K562 (cell line): Measurements from ENCODE around the gene COL23A1. TPM values are rescaled to one million over a fixed set of nuclear protein-coding genes. Genes with fewer than 3 reads are reported as not detected.

Experiments
- ATAC-seq: fragments of 200-7000 bp; cut with Tn5 transposase; 3 replicates; pipeline ENCODE4 v1.9.1; 2020; ENCODE audit warnings: moderate library complexity
- BruUV-seq: library from RNA; stranded (reverse); fragments of 400-500 nt; replicated peaks from 2 replicates; lab custom pipeline; 2021; lab: Mats Ljungman, UMichigan
- CTCF ChIA-PET: fragments of 300-600 bp; formaldehyde crosslinking; extraction: SDS; loops from one replicate; lab custom pipeline; 2021; ENCODE audit warnings: low intra/inter-chr PET ratio; lab: Yijun Ruan, JAX
- POLR2A ChIA-PET: fragments of 300-600, 350-650 bp; sonication (Branson Sonifier 250); formaldehyde crosslinking; extraction: SDS; loops from one replicate; lab custom pipeline; 2021; ENCODE audit warnings: antibody characterized with exemption, inconsistent platforms; lab: Yijun Ruan, JAX
- DNase-seq, 4 experiments: peaks; one replicate each; pipeline versions ENCODE4 v3.0.0 to v3.0.0-alpha.2; 2011 to 2018; ENCODE audit warnings: low spot score in 3 of 4, mixed read lengths in 3 of 4; ENCODE audit errors: extremely low read depth in 1 of 4
- FAIRE-seq: peaks from 2 replicates; lab custom pipeline; 2011; peaks lifted over from hg19 to GRCh38; lab: Jason Lieb, UNC
- H2AFZ ChIP-seq: 2 replicates; pipeline ENCODE4 v1.6.0; 2011; ENCODE audit warnings: low read depth, low read length, control low read depth, inconsistent platforms
- H3K27ac ChIP-seq: fragments of 200-600 bp; 3 replicates; pipeline ENCODE4 v1.8.0; 2011; ENCODE audit warnings: low read depth, mild to moderate bottlenecking, control low read depth, inconsistent platforms, low read length, moderate library complexity, mixed read lengths; ENCODE audit errors: extremely low read depth
- H3K27me3 ChIP-seq, 2 experiments: fragments of 300-600 bp in 1 of 2; 2 replicates in 1 of 2; 3 replicates in 1 of 2; pipeline versions ENCODE4 v1.6.0 to v1.8.0; 2011; ENCODE audit warnings: inconsistent platforms in 2 of 2, low read length in 2 of 2, mild to moderate bottlenecking in 1 of 2, mixed read lengths in 1 of 2, moderate library complexity in 1 of 2; ENCODE audit not compliant: control insufficient read depth in 2 of 2, insufficient read depth in 2 of 2
- H3K36me3 ChIP-seq: fragments of 300-600 bp; 3 replicates; pipeline ENCODE4 v1.8.0; 2011; ENCODE audit warnings: mild to moderate bottlenecking, low read length, inconsistent platforms; ENCODE audit not compliant: control insufficient read depth, insufficient read depth
- H3K4me1 ChIP-seq, 2 experiments: fragments of 200-600 bp in 1 of 2; replicated peaks in 1 of 2; 2 replicates in 1 of 2; 3 replicates in 1 of 2; pipeline versions ENCODE4 v1.5.1 to v1.8.0; 2011; ENCODE audit warnings: inconsistent platforms in 2 of 2, low read length in 2 of 2, mild to moderate bottlenecking in 1 of 2, mixed read lengths in 1 of 2, moderate library complexity in 1 of 2; ENCODE audit not compliant: control insufficient read depth in 2 of 2, insufficient read depth in 2 of 2
- H3K4me2 ChIP-seq: 2 replicates; pipeline ENCODE4 v1.6.1; 2011; ENCODE audit warnings: low read length, control low read depth, inconsistent platforms, mixed read lengths; ENCODE audit not compliant: insufficient read depth
- H3K4me3 ChIP-seq: fragments of 200-600 bp; sonication (generic), shearing (Covaris generic); 2 replicates; pipeline ENCODE4 v1.5.1; 2016; ENCODE audit warnings: control low read depth, inconsistent platforms
- H3K79me2 ChIP-seq: fragments of 200-600 bp; 3 replicates; pipeline ENCODE4 v1.8.0; 2011; ENCODE audit warnings: low read length, inconsistent platforms; ENCODE audit not compliant: control insufficient read depth, insufficient read depth
- H3K9ac ChIP-seq, 2 experiments: 2 replicates each; pipeline versions ENCODE4 v1.6.0 to v1.6.1; 2011; ENCODE audit warnings: low read depth in 2 of 2, low read length in 2 of 2, control low read depth in 1 of 2, inconsistent platforms in 1 of 2, mild to moderate bottlenecking in 1 of 2, mixed read lengths in 1 of 2; ENCODE audit not compliant: insufficient read depth in 1 of 2
- H3K9me1 ChIP-seq: one replicate; pipeline ENCODE4 v1.6.0; 2011; ENCODE audit warnings: inconsistent platforms, mild to moderate bottlenecking, low read length, moderate library complexity; ENCODE audit not compliant: control insufficient read depth, insufficient read depth
- H3K9me3 ChIP-seq: replicated peaks from 2 replicates; pipeline ENCODE4 v1.5.1; 2011; ENCODE audit warnings: low read depth, low read length, inconsistent platforms; ENCODE audit not compliant: control insufficient read depth, insufficient read depth
- H4K20me1 ChIP-seq: replicated peaks from 2 replicates; pipeline ENCODE4 v1.6.1; 2011; ENCODE audit warnings: low read length, inconsistent platforms, mixed read lengths; ENCODE audit not compliant: control insufficient read depth, insufficient read depth
- ADNP ChIP-seq: fragments of 200-800 bp; sonication (Bioruptor generic); IDR thresholded peaks from 2 replicates; pipeline ENCODE4 v1.6.1; 2016; ENCODE audit warnings: missing genetic modification characterization, missing compliant biosample characterization
- BCOR ChIP-seq: fragments of 450-650 bp; IDR thresholded peaks from 2 replicates; pipeline ENCODE4 v1.6.1; 2016
- CBFA2T3 ChIP-seq: fragments of 450-650 bp; IDR thresholded peaks from 2 replicates; pipeline ENCODE4 v1.6.1; 2017
- CBX1 ChIP-seq: sonication (generic); IDR thresholded peaks from 2 replicates; pipeline ENCODE4 v1.6.1; 2016; ENCODE audit warnings: antibody characterized with exemption, low read depth, mild to moderate bottlenecking
- CHD4 ChIP-seq: fragments of 200-600 bp; sonication (generic); IDR thresholded peaks from 3 replicates; pipeline ENCODE4 v1.6.1; 2012; ENCODE audit warnings: low read depth, mild to moderate bottlenecking, mixed read lengths, low read length, inconsistent platforms; ENCODE audit not compliant: insufficient read depth, insufficient replicate concordance, poor library complexity, severe bottlenecking
- HDAC2 ChIP-seq: fragments of 450-650 bp; IDR thresholded peaks from 2 replicates; pipeline ENCODE4 v1.6.1; 2016; ENCODE audit warnings: mild to moderate bottlenecking
- ILF3 ChIP-seq: fragments of 450-650 bp; IDR thresholded peaks from 2 replicates; pipeline ENCODE4 v1.6.1; 2018; ENCODE audit warnings: antibody characterized with exemption, mild to moderate bottlenecking, moderate library complexity, borderline replicate concordance
- KDM1A ChIP-seq, 2 experiments: fragments of 450-650 bp; IDR thresholded peaks; 2 replicates each; pipeline ENCODE4 v1.6.1; 2016; ENCODE audit warnings: mild to moderate bottlenecking in 2 of 2
- MBD2 ChIP-seq: sonication (generic); IDR thresholded peaks from 2 replicates; pipeline ENCODE4 v1.6.1; 2016; ENCODE audit warnings: low read depth, borderline replicate concordance
- PTBP1 ChIP-seq: fragments of 200-400 bp; formaldehyde crosslinking; IDR thresholded peaks from 2 replicates; pipeline ENCODE4 v1.6.1; 2017; ENCODE audit warnings: low read depth, low read length
- RBM25 ChIP-seq: fragments of 200-400 bp; formaldehyde crosslinking; IDR thresholded peaks from 2 replicates; pipeline ENCODE4 v1.6.1; 2018; ENCODE audit warnings: low read length, low read depth, moderate library complexity; ENCODE audit not compliant: severe bottlenecking
- RCOR1 ChIP-seq, 2 experiments: IDR thresholded peaks; 2 replicates each; pipeline ENCODE4 v1.6.1; 2012; ENCODE audit warnings: low read depth in 2 of 2, low read length in 2 of 2, borderline replicate concordance in 1 of 2, improper control_type of control experiment in 1 of 2
- SMARCA5 ChIP-seq: fragments of 450-650 bp; IDR thresholded peaks from 2 replicates; pipeline ENCODE4 v1.6.1; 2016
- SP1 ChIP-seq: sonication (generic); formaldehyde crosslinking; IDR thresholded peaks from 2 replicates; pipeline ENCODE4 v1.8.1; 2022; ENCODE audit warnings: mild to moderate bottlenecking, missing genetic modification reagents
- ZBTB1 ChIP-seq: sonication (generic); formaldehyde crosslinking; IDR thresholded peaks from 2 replicates; pipeline ENCODE4 v1.8.1; 2023; ENCODE audit warnings: missing genetic modification reagents, low read depth, mild to moderate bottlenecking, borderline replicate concordance
- ZNF224 ChIP-seq: sonication (generic); formaldehyde crosslinking; IDR thresholded peaks from 2 replicates; pipeline ENCODE4 v1.8.0; 2022; ENCODE audit warnings: mild to moderate bottlenecking, missing genetic modification reagents
- WGBS: fragments of 100-300 bp; shearing (Covaris generic); methylation state at CpG from one replicate; pipeline ENCODE4 v1.1.6; 2016; ENCODE audit warnings: low coverage, mixed read lengths; ENCODE audit not compliant: insufficient coverage; ENCODE audit errors: missing lambda C conversion rate; 5-methylcytosine and 5-hydroxymethylcytosine counted together
- in situ Hi-C: fragments of 300-500 bp; cut with MboI; formaldehyde crosslinking; loops from 4 replicates; pipeline ENCODE4 v1.15.0; 2018; ENCODE audit warnings: inconsistent platforms, mixed read lengths
- intact Hi-C: fragments of 100-400 bp; cut with micrococcal nuclease; formaldehyde crosslinking; loops from 2 replicates; pipeline ENCODE4 v1.14.2; 2022
- polyA plus RNA-seq, 8 experiments: library from polyadenylated mRNA; depleted of rRNA in 4 of 8; stranded (reverse) in 5 of 8; unstranded in 3 of 8; fragments of >200 nt; fragmentation: Nextera tagmentation in 2 of 8; fragmentation: Illumina TruSeq in 1 of 8; extraction: Ambion mirVana in 2 of 8; extraction: Trizol in 1 of 8; gene quantifications; 2 replicates each; pipeline versions ENCODE4 v1.2.1 to v1.2.3, GENCODE V29; 2011 to 2014; ENCODE audit warnings: inconsistent platforms in 1 of 8, missing spikeins in 1 of 8
- total RNA-seq, 7 experiments: library from RNA; depleted of rRNA in 6 of 7; stranded (reverse); fragments of >200 nt in 6 of 7; fragmentation: Illumina TruSeq in 2 of 7; extraction: Trizol in 2 of 7; gene quantifications; 2 replicates each; pipeline versions ENCODE4 v1.2.1 to v1.2.3, GENCODE V29; 2011 to 2021; ENCODE audit warnings: low replicate concordance in 1 of 7

COL23A1 gene
- total and polyA plus RNA-seq, 9 of the 15 experiments (the other 6 are each of a cell fraction or from before 2014, with no cell fraction given) = 0.09 TPM; not detected in 8

DNA sequence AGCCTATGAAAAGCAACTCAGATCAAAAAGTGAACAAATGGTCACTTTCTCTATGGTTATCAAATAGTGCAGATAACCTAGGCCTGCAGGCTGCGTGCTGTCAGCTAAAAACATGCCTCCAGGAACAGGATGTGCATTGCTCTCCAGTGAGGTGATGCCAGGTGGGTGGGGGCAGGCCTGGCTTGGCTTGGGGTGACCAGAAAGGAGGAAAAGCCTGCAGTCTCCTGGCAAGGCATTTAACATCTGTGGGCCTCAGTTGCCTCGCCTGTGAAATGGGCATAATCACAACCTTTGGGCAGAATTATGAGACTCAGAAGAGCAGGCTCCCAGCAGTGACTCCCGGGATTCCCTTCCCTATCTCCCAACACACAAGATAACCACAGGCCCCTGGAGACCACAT lies 135.9 kb downstream of the COL23A1 start:
- H3K4me3 ChIP-seq = no peak overlapping the region
- intact Hi-C loops (no loop called here), in situ Hi-C loops (no loop called here)
- ATAC-seq (no peak), FAIRE-seq (no peak), DNase-seq (no peak)
- no peak overlapping the region for H3K27ac ChIP-seq
- H3K4me2 ChIP-seq = no peak overlapping the region
- CTCF ChIA-PET = no interaction called here
- no peaks in the 10 kb centered on the region for H3K9me3 ChIP-seq
- 66% methylated on average over 3 of the region's 3 CpGs for WGBS
- no peak overlapping the region for H2AFZ ChIP-seq
- no peak for TF ChIP-seq ZNF224
- TF ChIP-seq ADNP = peak; percentile 86
- TF ChIP-seq MBD2 = no peak
- no peak for TF ChIP-seq SP1 (CRISPR knock-in tag)
- TF ChIP-seq RBM25 = peak; percentile 98
- no peak for TF ChIP-seq ZBTB1 (CRISPR knock-in tag)
- TF ChIP-seq CBFA2T3 = 0 out of 2 replicates have a peak, but pooled peaks have one; percentile 9
- TF ChIP-seq KDM1A (IDR thresholded peaks at IDR 0.05) = peak; percentile 67 to 79; a peak in 3 of 4 replicates
- TF ChIP-seq BCOR = peak; percentile 96
- 0 out of 2 replicates have a peak, but pooled peaks have one; percentile 78 for TF ChIP-seq PTBP1
- TF ChIP-seq RCOR1 (IDR thresholded peaks at IDR 0.05; ENCODE audit: borderline replicate concordance in 1 of 2, low read depth in 2 of 2, low read length in 2 of 2) = peak in 1 of 2 experiments; percentile 86; a peak in 2 of 4 replicates
- no peak for TF ChIP-seq ILF3
- peak; percentile 68; the same call in 1 of the 2 replicates for TF ChIP-seq CBX1
- TF ChIP-seq SMARCA5 = peak; percentile 53; the same call in 1 of the 2 replicates
- peak; percentile 85 for TF ChIP-seq HDAC2
- TF ChIP-seq CHD4 = peak; percentile 75
- peaks cover 25 to 37% of the 10 kb centered on the region in 2 experiments for H3K4me1 ChIP-seq
- H3K9ac ChIP-seq = no peak overlapping the region
- H4K20me1 ChIP-seq = no peaks in the 10 kb centered on the region
- no peaks in the 10 kb centered on the region for H3K9me1 ChIP-seq
- no TSS peak for BruUV-seq
- H3K27me3 ChIP-seq = no peaks in the 10 kb centered on the region; a peak in 1 of 5 replicates
- POLR2A ChIA-PET = no interaction called here
- H3K79me2 ChIP-seq = no peaks in the 10 kb centered on the region
- no peaks in the 10 kb centered on the region for H3K36me3 ChIP-seq
